ENCODE data around the gene HLA-F.

HLA-F gene

DNA sequence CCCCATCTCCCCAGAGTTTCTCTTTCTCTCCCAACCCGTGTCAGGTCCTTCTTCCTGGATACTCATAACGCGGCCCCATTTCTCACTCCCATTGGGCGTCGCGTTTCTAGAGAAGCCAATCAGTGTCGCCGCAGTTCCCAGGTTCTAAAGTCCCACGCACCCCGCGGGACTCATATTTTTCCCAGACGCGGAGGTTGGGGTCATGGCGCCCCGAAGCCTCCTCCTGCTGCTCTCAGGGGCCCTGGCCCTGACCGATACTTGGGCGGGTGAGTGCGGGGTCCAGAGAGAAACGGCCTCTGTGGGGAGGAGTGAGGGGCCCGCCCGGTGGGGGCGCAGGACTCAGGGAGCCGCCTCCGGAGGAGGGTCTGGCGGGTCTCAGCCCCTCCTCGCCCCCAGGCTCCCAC, at the start of gene HLA-F:
Gene HLA-F, plus strand, starts transcription at position 173 of the 404 bp plus-strand sequence. Its CDS starts 30 bp downstream, at position 203.
- peak; percentile 88 for DNase-seq (ENCODE audit: insufficient read length, low spot score)
- TF ChIP-seq POLR2A (IDR thresholded peaks at IDR 0.05; ENCODE audit: low read depth, low read length) = no peak
- FAIRE-seq = peak; percentile 94

DNA sequence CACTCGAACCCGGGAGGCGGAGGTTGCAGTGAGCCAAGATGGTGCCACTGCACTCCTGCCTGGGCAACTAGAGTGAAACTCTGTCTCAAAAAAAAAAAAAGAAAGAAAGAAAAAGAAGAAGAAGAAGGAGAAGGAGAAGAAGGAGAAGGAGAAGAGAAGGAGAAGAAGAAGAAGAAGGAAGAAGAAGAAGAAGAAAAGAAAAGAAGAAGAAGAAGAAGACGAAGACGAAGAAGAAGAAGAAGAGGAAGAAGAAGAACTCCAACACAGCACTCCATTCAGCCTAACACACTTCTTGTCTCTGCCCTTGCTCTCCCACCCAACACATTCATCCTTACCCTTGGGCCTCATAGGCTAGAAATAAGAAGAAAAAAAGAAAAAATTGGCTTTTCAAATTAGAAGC, 49.2 kb upstream of the HLA-F start:
- TF ChIP-seq POLR2A (IDR thresholded peaks at IDR 0.05; ENCODE audit: low read depth, low read length) = no peak
- FAIRE-seq (no peak), DNase-seq (ENCODE audit: insufficient read length, low spot score) (no peak)

DNA sequence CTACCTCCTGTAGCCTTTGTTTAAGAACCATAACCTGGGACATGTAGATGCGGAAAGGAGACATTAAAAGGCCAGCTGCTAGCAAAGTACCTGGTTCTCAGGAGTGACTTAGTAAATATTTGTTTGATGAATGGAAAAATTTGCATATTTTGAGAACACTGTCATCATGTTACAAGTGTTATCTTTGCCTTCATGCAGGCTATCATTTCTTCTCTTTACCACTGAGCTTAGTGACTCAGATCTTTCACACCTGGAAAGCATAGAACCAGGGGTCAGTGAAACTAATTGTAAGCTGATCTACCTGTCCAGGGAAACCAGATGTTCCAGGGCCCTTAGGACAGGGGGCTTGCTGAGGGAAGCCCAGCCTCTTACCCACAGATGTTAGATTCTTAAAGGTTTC, 47.7 kb upstream of the HLA-F start:
- TF ChIP-seq POLR2A (IDR thresholded peaks at IDR 0.05; ENCODE audit: low read depth, low read length) = no peak
- FAIRE-seq (no peak), DNase-seq (ENCODE audit: insufficient read length, low spot score) (no peak)

DNA sequence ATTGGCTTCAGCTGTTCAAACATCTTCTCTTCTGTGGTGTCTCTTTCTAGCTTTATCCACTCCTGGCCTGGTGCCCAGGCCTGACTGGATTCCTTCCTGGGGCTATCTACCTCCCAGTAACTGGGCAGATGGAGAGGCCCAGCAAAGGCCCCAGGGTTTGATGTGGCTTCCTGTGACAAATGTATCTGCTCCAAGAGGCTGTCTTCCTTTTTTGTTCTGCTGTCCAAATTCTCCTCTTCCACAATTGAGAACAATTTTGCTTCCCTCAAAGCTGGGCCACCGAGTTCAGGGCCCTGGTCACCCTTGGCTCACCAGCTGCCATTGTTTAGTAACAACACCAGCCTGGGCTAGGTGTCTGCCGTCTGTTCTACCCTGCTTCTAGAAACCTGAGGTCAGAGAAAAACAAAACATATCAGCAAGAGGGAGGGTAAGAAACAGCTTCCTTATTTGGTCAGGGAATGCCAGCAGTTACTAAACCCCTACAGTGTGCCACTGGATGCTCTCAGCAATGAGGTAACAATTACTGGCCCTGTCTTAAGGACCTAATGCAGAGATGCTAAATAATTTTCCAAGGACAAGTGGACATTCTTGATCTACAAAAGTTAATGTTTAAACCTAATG, 46.1 kb upstream of the HLA-F start:
- DNase-seq (ENCODE audit: insufficient read length, low spot score) = no peak
- no peak for FAIRE-seq
- no peak for TF ChIP-seq POLR2A (IDR thresholded peaks at IDR 0.05; ENCODE audit: low read depth, low read length)

DNA sequence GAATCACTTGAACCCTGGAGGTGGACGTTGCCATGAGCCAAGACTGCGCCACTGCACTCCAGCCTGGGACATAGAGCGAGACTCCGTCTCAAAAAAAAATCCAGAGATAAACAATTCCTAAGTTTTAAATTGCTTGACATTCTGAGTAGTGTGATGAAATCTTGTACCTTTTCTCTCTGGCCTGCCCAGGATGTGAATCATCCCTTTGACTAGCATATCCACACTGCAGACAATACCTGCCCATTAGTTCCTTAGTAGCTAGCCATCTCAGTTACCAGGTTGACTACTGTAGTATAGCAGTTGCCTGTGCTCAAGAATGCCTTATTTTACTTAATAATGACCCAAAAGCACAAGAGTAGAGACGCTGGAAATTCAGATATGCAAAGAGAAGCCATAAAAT, 45.1 kb upstream of the HLA-F start:
- no peak for FAIRE-seq

DNA sequence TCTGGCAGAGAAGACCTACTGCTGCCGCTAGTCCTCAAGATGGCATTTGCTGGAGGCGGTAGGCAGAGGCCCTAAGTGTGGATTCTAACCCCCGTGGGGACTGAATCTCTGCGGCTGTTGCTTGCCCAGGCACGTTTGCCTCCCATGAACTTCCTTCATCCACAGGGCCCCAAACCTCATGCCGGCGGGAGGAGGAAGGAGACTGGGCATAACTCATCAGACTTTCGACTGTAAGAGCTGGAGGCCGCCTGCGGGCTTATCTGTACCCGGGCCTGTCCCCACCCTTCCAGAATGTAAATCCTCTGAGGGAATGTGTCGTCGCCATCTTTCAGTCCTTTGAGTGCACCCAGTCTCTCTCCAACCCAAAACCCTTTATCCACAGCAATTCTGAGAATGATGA, 43.3 kb upstream of the HLA-F start:
- TF ChIP-seq POLR2A (IDR thresholded peaks at IDR 0.05; ENCODE audit: low read depth, low read length) = no peak
- DNase-seq (ENCODE audit: insufficient read length, low spot score) = no peak
- FAIRE-seq = no peak

More for the DNA sequence above, 45.1 kb upstream of the HLA-F start:
- no peak for DNase-seq (ENCODE audit: insufficient read length, low spot score)
- TF ChIP-seq POLR2A (IDR thresholded peaks at IDR 0.05; ENCODE audit: low read depth, low read length) = no peak

DNA sequence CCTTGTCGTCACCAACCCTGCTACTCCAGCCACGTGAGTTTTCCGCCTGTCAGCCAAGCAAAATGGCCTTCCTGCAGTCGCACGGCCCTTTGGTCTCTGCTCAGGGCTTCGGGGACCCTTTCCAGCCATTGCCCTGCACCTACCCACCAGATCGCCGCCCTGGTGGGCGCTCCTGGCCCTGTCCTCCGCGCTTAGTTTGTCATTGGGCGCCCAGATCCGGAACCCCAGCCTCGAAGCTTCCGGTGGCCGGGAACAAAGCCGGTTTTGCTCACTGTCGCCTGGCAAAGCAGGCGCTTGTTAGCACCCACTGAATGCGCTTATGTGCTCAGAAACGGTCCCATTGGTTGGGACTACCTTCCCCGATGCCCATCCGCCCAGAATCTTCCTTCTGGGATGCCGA, 42.8 kb upstream of the HLA-F start:
- FAIRE-seq = no peak
- no peak for TF ChIP-seq POLR2A (IDR thresholded peaks at IDR 0.05; ENCODE audit: low read depth, low read length)
- DNase-seq (ENCODE audit: insufficient read length, low spot score) = no peak

DNA sequence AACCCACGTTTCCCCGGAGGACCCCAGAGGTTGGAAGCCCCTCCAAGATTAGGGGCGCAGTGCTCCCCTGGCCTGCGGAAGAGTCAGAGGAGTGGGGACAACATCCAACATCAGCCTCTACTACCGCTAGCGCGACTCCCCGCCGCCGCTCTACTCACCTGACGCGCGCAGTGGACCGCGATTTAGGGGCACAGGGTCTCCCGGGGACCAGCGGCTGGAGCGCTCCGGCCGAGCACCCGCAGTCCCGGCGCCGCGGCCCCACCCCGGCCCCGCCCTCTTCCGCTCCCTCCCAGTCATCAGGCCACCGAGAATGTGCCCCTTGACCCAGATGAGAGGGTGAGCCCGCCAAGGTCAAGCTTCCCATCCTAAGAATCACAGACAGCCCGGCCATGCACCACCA, 42.3 kb upstream of the HLA-F start, which contains the start of gene ZFP57:
Gene ZFP57, minus strand, starts transcription at position 249 of the 400 bp plus-strand sequence. CDS start 4,149 bp downstream, outside the sequence.
- no peak for TF ChIP-seq POLR2A (IDR thresholded peaks at IDR 0.05; ENCODE audit: low read depth, low read length)
- no peak for DNase-seq (ENCODE audit: insufficient read length, low spot score)
- no peak for FAIRE-seq

DNA sequence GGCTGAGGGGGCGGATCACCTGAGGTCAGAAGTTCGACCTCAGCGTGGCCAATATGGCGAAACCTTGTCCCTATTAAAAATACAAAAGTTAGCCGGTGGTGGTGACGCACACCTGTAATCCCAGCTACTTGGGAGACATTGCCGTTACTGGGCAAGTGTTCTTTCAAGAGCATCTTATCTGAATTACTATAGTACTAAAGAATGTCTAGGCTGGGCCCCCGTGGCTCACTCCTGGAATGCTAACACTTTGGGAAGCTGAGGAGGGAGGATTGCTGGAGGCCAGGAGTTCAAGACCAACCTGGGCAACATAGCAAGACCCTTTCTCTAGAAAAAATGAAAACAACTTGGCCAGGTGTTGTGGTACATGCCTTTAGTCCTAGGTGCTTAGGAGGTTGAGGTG, 41.4 kb upstream of the HLA-F start:
- FAIRE-seq = no peak
- no peak for TF ChIP-seq POLR2A (IDR thresholded peaks at IDR 0.05; ENCODE audit: low read depth, low read length)
- no peak for DNase-seq (ENCODE audit: insufficient read length, low spot score)

DNA sequence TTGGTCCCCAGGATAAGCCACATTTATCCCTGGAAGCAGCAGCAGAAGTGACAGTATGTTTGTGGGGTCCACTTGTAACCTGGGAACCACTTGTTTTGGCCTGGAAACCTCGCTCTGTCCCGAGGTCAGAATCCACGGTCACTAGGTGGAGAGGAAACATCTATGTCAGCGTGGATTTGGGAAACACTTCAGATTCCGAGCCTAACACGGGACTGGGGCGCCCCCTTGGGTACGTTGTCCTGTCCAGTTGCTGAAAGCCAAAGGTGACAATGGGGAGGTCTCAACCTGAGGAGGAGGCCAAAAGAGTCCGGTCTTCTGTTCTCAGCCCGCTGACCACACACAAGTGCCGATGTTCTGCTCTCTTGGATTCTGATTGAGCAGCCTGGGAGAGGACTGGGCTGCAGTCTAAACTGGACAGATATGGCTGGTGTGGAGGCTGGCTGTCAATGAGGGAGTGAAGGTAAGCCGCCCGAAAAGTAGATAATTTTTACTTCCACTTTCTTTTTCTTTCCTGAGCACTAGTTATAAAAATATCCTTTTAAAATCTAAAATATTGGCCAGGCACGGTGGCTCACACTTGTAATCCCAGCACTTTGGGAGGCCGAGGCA, 37.4 kb upstream of the HLA-F start:
- TF ChIP-seq POLR2A (IDR thresholded peaks at IDR 0.05; ENCODE audit: low read depth, low read length) = no peak
- no peak for FAIRE-seq

DNA sequence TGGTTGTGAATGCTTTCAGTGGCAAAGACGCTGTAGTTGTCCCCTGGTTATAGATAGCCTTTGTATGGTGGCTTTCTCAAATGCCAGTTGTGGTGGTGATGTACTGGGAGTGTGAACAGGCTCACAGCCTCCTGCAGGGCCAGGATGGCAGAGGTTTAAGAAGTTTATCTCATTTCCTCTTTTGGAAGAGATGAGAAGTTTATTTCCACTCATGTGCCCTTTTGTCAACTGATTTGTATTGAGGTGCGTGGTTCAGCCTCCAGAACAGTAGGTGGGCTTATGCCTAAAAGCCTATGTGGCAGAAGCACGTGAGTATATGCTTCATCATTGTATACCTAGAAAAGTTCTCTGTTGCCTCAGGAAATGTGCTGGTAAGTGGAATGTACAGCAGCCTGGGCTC, 28.6 kb upstream of the HLA-F start:
- no peak for DNase-seq (ENCODE audit: insufficient read length, low spot score)
- TF ChIP-seq POLR2A (IDR thresholded peaks at IDR 0.05; ENCODE audit: low read depth, low read length) = no peak
- no peak for FAIRE-seq

More for the DNA sequence above, 37.4 kb upstream of the HLA-F start:
- DNase-seq (ENCODE audit: insufficient read length, low spot score) = no peak

DNA sequence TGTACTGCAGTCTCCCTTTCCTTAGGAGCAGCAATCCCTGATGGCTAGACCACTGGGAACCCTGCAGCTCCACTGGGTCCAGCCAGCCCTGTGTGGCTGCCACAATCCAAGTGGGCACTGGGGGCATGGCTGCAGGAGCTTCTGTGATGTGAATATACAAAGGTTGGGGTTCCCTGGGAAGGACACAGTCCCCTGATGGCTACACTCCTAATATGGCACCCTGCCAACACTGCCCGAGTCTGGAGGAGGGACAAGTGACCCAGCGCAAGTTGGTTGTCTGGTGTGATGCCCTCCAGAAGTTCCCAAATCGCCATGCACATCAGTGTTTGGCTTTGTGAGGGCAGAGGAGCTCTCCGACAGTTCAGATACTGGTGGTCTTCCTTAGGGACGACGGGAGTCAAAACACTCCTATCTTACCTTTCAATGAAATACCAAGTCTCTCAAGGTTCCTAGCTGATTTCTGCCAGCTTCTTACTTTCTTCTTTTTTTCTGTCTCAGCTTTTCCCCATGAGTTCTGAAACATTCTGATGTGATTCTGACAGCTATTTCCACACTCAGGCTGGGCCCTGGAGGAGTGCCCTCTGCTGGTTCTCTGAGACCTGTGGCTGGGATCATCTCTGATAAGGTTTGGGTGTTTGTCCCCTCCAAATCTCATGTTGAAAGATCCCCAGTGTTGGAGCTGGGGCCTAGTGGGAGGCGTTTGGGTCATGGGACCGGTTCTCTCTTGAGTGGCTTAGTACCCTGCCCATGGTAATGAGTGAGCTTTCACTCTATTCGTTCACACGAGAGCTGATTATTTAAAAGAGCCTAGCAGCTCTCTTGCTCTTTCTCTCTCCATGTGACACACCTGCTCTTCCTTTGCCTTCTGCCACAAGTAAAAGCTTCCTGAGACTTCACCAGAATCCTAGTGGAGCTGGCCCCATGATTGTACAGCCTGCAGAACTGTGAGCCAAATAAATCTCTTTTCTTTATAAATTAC, 26.8 kb upstream of the HLA-F start:
- no peak for FAIRE-seq
- no peak for TF ChIP-seq POLR2A (IDR thresholded peaks at IDR 0.05; ENCODE audit: low read depth, low read length)
- no peak for DNase-seq (ENCODE audit: insufficient read length, low spot score)

DNA sequence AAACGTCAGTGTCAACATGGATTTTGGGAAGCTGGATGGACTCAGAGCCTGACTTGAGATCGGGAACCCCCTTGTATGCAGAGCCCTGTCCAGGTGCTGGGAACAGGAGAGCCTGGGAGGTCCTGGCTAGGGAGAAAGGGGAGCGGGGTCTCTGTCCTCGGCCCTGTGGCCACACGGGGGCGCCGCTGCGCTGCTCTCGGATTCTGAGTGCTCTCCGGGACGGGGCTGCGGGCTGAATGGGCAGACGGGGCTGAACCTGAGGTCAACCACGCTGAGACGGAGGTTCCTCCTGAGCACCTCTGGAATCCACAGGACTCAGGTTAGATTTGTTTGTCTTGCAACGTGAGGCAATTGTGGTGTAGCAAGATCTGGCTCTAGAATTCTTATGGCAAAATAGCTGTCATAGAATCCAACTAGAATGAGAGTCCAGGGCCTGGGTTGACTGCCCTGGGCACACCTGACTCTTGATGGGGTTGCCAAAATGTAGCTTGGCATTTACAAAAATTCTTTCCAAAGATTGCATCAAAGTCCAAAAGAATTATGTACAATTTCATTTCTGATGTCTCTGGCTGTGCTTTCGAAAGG, 20.6 kb upstream of the HLA-F start:
- no peak for TF ChIP-seq POLR2A (IDR thresholded peaks at IDR 0.05; ENCODE audit: low read depth, low read length)
- FAIRE-seq = no peak
- DNase-seq (ENCODE audit: insufficient read length, low spot score) = peak; percentile 51
